GM18505 (cell line): Measurements from ENCODE around the gene GEMIN2.
"Not testable (repeated sequence)": the region's sequence is repeated elsewhere in the genome, so short reads cannot be mapped to it uniquely, and the experiment has no call there.

ENCODE experiments used
- ATAC-seq: cut with Tn5 transposase; IDR thresholded peaks from one replicate; pipeline ENCODE4 v1.9.1; 2021; ENCODE audit not compliant: unreplicated experiment
- POLR2A ChIP-seq: IDR thresholded peaks from 4 replicates; pipeline ENCODE4 v1.6.1; 2011; ENCODE audit warnings: borderline replicate concordance; ENCODE audit not compliant: insufficient read depth, insufficient read length; ENCODE audit errors: extremely low read depth

Gene GEMIN2

GRCh38 chr14:39179042-39179441, 64.9 kb downstream of the GEMIN2 start:
- no peak for ATAC-seq
- no peak for TF ChIP-seq POLR2A

GRCh38 chr14:39180553-39180952, 66.4 kb downstream of the GEMIN2 start:
- ATAC-seq: no peak
- TF ChIP-seq POLR2A: no peak

DNA sequence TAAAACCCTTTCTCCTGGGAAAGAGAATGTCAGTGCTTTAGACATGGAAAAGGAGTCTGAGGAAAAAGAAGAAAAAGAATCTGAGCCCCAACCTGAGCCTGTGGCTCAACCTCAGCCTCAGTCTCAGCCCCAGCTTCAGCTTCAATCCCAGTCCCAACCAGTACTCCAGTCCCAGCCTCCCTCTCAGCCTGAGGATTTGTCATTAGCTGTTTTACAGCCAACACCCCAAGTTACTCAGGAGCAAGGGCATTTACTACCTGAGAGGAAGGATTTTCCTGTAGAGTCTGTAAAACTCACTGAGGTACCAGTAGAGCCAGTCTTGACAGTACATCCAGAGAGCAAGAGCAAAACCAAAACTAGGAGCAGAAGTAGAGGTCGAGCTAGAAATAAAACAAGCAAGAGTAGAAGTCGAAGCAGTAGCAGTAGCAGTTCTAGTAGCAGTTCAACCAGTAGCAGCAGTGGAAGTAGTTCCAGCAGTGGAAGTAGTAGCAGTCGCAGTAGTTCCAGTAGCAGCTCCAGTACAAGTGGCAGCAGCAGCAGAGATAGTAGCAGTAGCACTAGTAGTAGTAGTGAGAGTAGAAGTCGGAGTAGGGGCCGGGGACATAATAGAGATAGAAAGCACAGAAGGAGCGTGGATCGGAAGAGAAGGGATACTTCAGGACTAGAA, 67.0 kb downstream of the GEMIN2 start:
- no peak for TF ChIP-seq POLR2A
- no peak for ATAC-seq

- no peak for TF ChIP-seq POLR2A
- no peak for ATAC-seq
These were observed 67.5 kb downstream of the GEMIN2 start for GRCh38 chr14:39181693-39182047.

- no peak for ATAC-seq
- no peak for TF ChIP-seq POLR2A
These were observed 68.9 kb downstream of the GEMIN2 start for GRCh38 chr14:39182770-39183684.

- ATAC-seq: not testable (repeated sequence)
These were observed 69.5 kb downstream of the GEMIN2 start for GRCh38 chr14:39183685-39184003.

DNA sequence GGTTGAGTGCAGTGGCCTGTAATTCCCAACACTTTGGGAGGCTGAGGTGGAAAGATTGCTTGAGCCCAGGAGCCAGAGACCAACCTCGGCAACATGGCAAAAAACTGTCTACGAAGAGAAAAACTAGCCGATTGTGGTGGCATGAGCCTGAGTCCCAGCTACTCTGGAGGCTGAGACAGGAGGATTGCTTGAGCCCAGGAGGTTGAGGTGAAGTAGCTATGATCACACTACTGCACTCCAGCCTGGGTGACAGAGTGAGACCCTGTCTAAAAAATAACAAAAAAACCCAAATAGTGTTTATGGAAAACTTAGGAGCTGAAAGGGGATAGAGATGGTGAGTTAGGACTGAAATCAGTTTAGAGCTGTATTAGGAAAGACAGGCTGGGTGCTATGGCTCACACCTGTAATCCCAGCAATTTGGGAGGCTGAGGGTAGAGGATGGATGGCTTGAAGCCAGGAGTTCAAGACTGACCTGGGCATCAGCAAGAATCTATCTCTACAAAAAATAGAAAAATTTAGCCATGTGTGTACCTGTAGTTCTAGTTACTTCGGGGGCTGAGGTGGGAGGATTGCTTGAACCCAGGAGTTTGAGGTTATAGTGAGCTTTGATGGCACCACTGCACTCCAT, 70.6 kb downstream of the GEMIN2 start:
- no peak for TF ChIP-seq POLR2A
- no peak for ATAC-seq

DNA sequence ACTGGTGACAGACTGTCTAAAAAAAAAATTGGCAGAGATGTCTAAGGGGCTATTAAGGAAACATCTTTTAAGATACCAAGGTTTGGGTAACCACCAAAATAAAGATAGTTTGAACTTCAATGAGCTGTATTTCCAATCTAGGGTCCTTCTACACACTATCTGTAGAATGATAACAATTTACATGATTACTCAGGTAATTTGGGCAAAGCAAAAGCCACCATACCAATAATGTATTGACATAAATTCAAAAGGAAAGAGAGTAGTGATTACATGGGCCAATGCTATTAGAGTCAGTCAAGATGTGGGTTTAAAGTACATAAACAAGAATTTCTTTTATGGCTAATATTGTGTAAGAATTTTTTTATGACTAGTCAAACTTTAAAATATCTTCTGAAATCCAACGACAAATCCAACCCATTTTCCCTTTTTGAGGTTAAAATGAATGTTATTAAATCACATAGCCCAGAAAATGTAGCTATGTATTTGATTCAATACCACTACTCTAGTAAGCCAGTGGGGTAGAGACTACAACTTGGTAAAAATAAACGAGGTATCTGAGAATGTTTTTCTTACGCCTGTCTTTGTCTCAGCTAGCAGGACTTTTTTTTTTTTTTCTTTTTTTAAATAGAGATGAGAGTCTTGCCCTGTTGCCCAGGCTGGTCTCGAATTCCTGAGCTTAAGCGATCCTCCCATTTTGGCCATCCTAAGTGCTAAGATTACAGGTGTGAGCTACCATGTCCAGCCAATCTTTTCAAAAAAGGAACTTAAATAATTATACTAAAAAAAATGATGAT, 71.3 kb downstream of the GEMIN2 start:
- ATAC-seq: no peak
- no peak for TF ChIP-seq POLR2A
